Large intestine (tissue), 3 donors: Measurements from ENCODE around the gene MASP1. TPM values are rescaled to one million over a fixed set of nuclear protein-coding genes. Genes with fewer than 3 reads are reported as not detected.

Experiments
- DNase-seq, 2 donors: peaks; one replicate each; pipeline versions ENCODE4 v3.0.0 to v3.0.0-alpha.2; 2013
- H3K27ac ChIP-seq: one replicate; pipeline ENCODE4 v1.5.1; 2013; ENCODE audit warnings: low read length
- H3K27me3 ChIP-seq: 2 replicates; pipeline ENCODE4 v1.6.1; 2013; ENCODE audit warnings: low read length; ENCODE audit not compliant: control insufficient read depth, insufficient read depth
- H3K36me3 ChIP-seq: 2 replicates; pipeline ENCODE4 v1.6.1; 2013; ENCODE audit warnings: low read length; ENCODE audit not compliant: control insufficient read depth, insufficient read depth
- H3K4me1 ChIP-seq: one replicate; pipeline ENCODE4 v1.6.1; 2013; ENCODE audit warnings: low read length; ENCODE audit not compliant: control insufficient read depth, insufficient read depth
- H3K4me3 ChIP-seq: one replicate; pipeline ENCODE4 v1.5.1; 2013; ENCODE audit warnings: low read length
- H3K9me3 ChIP-seq: one replicate; pipeline ENCODE4 v1.6.1; 2013; ENCODE audit warnings: mild to moderate bottlenecking, low read depth, low read length, moderate library complexity; ENCODE audit not compliant: control insufficient read depth
- WGBS: methylation state at CpG from one replicate; pipeline ENCODE4 v1.1.5; 2013; ENCODE audit warnings: low lambda C conversion rate; ENCODE audit not compliant: insufficient coverage; 5-methylcytosine and 5-hydroxymethylcytosine counted together
- polyA plus RNA-seq: library from polyadenylated mRNA; unstranded; fragments of 120-200 nt; gene quantifications from one replicate; pipeline ENCODE4 v1.2.1, GENCODE V29; 2013

MASP1 gene
- polyA plus RNA-seq, 1 donor: 56.6 TPM

GRCh38 chr3:187321766-187322165 is 30.2 kb upstream of the MASP1 start:
- Histone ChIP-seq H3K27ac (no peak overlapping the region), H3K4me3 (no peak overlapping the region)
- DNase-seq: peak in 1 of 2 donors; percentile 6

GRCh38 chr3:187319699-187320302 is 28.3 kb upstream of the MASP1 start:
- Histone ChIP-seq H3K4me1 (peaks cover 32% of the 10 kb centered on the region), H3K36me3 (no peaks in the 10 kb centered on the region), H3K9me3 (no peaks in the 10 kb centered on the region), H3K27ac (no peak overlapping the region), H3K27me3 (no peaks in the 10 kb centered on the region), H3K4me3 (no peak overlapping the region)
- WGBS: 40% methylated on average over 1 of the region's 7 CpGs
- peak; percentile 70 to 75 for DNase-seq

More at GRCh38 chr3:187321766-187322165, 30.2 kb upstream of the MASP1 start:
- Histone ChIP-seq H3K9me3 (no peaks in the 10 kb centered on the region), H3K36me3 (no peaks in the 10 kb centered on the region), H3K4me1 (peaks cover 32% of the 10 kb centered on the region), H3K27me3 (no peaks in the 10 kb centered on the region)
- WGBS: no CpG with 5 or more reads among the region's 1 CpG

GRCh38 chr3:187318819-187319616 is 27.5 kb upstream of the MASP1 start:
- H3K36me3 ChIP-seq: no peaks in the 10 kb centered on the region
- peaks cover 2% of the 10 kb centered on the region for H3K27me3 ChIP-seq
- H3K27ac ChIP-seq: no peak overlapping the region
- peaks cover 27% of the 10 kb centered on the region for H3K4me1 ChIP-seq
- no peak overlapping the region for H3K4me3 ChIP-seq
- peak; percentile 37 for DNase-seq
- 40% methylated on average over 1 of the region's 13 CpGs for WGBS
- no peaks in the 10 kb centered on the region for H3K9me3 ChIP-seq

GRCh38 chr3:187315872-187316271 is 24.3 kb upstream of the MASP1 start:
- Histone ChIP-seq H3K27me3 (peaks cover 2% of the 10 kb centered on the region), H3K27ac (no peak overlapping the region), H3K9me3 (no peaks in the 10 kb centered on the region), H3K4me3 (no peak overlapping the region), H3K36me3 (no peaks in the 10 kb centered on the region), H3K4me1 (peaks cover 11% of the 10 kb centered on the region)
- no peak for DNase-seq
- WGBS: no CpG with 5 or more reads among the region's 5 CpGs

GRCh38 chr3:187314176-187314575 is 22.6 kb upstream of the MASP1 start:
- WGBS: 76% methylated on average over 3 of the region's 5 CpGs
- Histone ChIP-seq H3K27me3 (peaks cover 2% of the 10 kb centered on the region), H3K36me3 (no peaks in the 10 kb centered on the region), H3K4me1 (peaks cover 3% of the 10 kb centered on the region), H3K9me3 (no peaks in the 10 kb centered on the region), H3K4me3 (no peak overlapping the region), H3K27ac (no peak overlapping the region)
- DNase-seq: no peak

GRCh38 chr3:187310954-187311470 is 19.5 kb upstream of the MASP1 start:
- H3K9me3 ChIP-seq: no peaks in the 10 kb centered on the region
- peaks cover 2% of the 10 kb centered on the region for H3K27me3 ChIP-seq
- no peak for DNase-seq
- H3K4me3 ChIP-seq: no peak overlapping the region
- 83% methylated on average over 1 of the region's 2 CpGs for WGBS
- no peaks in the 10 kb centered on the region for H3K4me1 ChIP-seq
- H3K27ac ChIP-seq: no peak overlapping the region
- no peaks in the 10 kb centered on the region for H3K36me3 ChIP-seq

GRCh38 chr3:187310226-187310625 is 18.7 kb upstream of the MASP1 start:
- Histone ChIP-seq H3K9me3 (no peaks in the 10 kb centered on the region), H3K4me1 (no peaks in the 10 kb centered on the region), H3K4me3 (no peak overlapping the region), H3K36me3 (no peaks in the 10 kb centered on the region), H3K27me3 (peaks cover 2% of the 10 kb centered on the region), H3K27ac (no peak overlapping the region)
- no peak for DNase-seq

GRCh38 chr3:187305881-187306280 is 14.3 kb upstream of the MASP1 start:
- 80% methylated on average over 1 of the region's 7 CpGs for WGBS
- H3K27me3 ChIP-seq: no peaks in the 10 kb centered on the region
- DNase-seq: no peak
- no peaks in the 10 kb centered on the region for H3K4me1 ChIP-seq
- H3K27ac ChIP-seq: no peak overlapping the region
- H3K36me3 ChIP-seq: no peaks in the 10 kb centered on the region
- no peak overlapping the region for H3K4me3 ChIP-seq
- no peaks in the 10 kb centered on the region for H3K9me3 ChIP-seq

- WGBS: no CpG with 5 or more reads among the region's 4 CpGs
- peak; percentile 62 to 80 for DNase-seq
- no peaks in the 10 kb centered on the region for H3K36me3 ChIP-seq
- H3K4me1 ChIP-seq: peaks cover 13% of the 10 kb centered on the region
- no peaks in the 10 kb centered on the region for H3K9me3 ChIP-seq
- no peak overlapping the region for H3K4me3 ChIP-seq
- H3K27me3 ChIP-seq: no peaks in the 10 kb centered on the region
- peak overlapping the region; percentile 52 for H3K27ac ChIP-seq
Observed at GRCh38 chr3:187299611-187300010, 8.1 kb upstream of the MASP1 start.

GRCh38 chr3:187296911-187297310 is 5.4 kb upstream of the MASP1 start:
- Histone ChIP-seq H3K27ac (no peak overlapping the region), H3K9me3 (no peaks in the 10 kb centered on the region), H3K4me3 (no peak overlapping the region), H3K4me1 (peaks cover 30% of the 10 kb centered on the region), H3K36me3 (no peaks in the 10 kb centered on the region), H3K27me3 (no peaks in the 10 kb centered on the region)
- no peak for DNase-seq
- WGBS: no CpG with 5 or more reads among the region's 2 CpGs
